Left lobe of liver (tissue), 2 donors: Measurements from ENCODE around the gene SCLT1. TPM values are rescaled to one million over a fixed set of nuclear protein-coding genes. Genes with fewer than 3 reads are reported as not detected.

Source experiments
- ATAC-seq: fragments of 200-7000 bp; cut with Tn5 transposase; one replicate; pipeline ENCODE4 v1.9.1; 2020; ENCODE audit warnings: mild to moderate bottlenecking, moderate library complexity
- DNase-seq: peaks from one replicate; pipeline ENCODE4 v3.0.0-alpha.2; 2020; ENCODE audit warnings: low spot score
- total RNA-seq: library from RNA; stranded (reverse); gene quantifications from one replicate; pipeline ENCODE4 v1.2.1, GENCODE V29; 2021
- donor health status: DM: no; HTN: no; CAD: no; lungs with moderate emphysema.
- donor health status: DM: no; HTN: yes; CAD: no.

The SCLT1 gene
- total RNA-seq, 1 donor from 2014 or later: 2.5 TPM

DNA sequence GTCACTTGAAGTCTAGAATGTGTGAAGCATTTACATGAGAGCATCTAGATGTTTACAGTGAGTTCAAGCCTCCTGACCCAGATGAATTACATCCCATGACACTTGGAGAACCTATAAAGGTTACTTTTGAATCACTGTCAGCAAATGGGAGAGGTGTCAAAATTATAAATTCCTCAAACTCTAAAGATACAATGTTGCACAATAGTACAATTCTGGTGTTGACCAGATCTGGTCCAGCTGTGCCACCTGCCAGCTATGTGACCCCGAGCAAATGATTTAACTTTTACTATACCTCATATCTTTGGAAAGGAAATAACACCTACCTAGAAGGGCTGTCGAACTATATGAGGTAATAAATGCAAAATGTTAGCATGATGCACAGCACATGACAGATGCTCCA is 214.1 kb downstream of the SCLT1 start:
- DNase-seq: no peak
- no peak for ATAC-seq

DNA sequence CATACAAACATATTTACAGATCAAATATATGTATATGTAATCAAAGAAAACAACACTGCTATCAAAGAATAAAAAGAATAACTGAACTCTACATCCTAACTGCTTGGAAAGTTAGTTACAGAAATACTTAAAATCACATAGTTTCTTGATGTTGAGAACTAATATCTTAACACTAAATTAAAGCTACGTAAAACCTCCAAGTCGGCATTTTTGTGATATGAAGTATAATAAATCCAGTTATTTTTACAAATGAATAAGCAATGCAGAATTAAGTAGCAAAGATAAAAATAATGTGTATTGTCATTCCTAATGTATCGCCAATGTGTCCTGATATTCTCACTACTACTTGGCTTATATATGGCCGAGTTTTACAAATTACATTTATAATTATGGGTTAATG is 215.4 kb downstream of the SCLT1 start:
- no peak for ATAC-seq
- DNase-seq: no peak

DNA sequence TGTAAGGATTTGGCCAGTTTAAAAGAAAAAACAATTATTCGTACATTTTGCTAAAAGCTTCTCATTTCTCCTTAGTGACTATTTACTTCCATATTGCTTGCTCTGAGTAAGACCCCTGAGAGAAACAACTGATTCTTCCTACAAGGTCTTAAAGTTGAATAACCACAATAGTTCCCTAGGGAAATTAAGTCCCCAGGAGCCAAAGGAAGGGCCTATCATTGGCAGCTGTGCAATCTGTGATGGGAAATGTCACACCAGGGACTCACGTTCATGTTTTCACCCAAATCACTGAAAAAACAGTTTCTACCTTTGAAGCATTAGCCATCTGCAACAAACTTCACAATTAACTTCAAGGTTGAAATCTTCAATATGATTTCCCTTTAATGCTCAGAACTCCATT is 217.1 kb downstream of the SCLT1 start:
- ATAC-seq: no peak
- no peak for DNase-seq

DNA sequence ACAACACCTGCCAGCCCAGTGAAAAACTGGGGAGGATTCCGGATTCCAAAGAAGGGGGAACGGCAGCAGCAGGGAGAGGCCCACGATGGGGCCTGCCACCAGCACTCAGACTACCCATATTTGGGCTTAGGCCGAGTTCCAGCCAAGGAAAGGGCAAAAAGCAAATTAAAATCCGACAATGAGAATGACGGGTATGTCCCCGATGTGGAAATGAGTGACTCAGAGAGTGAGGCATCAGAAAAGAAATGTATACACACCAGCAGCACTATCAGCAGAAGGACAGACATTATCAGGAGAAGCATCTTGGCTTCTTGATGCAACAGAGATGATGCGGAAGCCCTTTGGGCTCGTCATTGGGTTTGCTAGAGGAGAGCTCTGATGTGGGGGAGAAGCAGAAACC is 221.4 kb downstream of the SCLT1 start:
- DNase-seq: no peak
- no peak for ATAC-seq

DNA sequence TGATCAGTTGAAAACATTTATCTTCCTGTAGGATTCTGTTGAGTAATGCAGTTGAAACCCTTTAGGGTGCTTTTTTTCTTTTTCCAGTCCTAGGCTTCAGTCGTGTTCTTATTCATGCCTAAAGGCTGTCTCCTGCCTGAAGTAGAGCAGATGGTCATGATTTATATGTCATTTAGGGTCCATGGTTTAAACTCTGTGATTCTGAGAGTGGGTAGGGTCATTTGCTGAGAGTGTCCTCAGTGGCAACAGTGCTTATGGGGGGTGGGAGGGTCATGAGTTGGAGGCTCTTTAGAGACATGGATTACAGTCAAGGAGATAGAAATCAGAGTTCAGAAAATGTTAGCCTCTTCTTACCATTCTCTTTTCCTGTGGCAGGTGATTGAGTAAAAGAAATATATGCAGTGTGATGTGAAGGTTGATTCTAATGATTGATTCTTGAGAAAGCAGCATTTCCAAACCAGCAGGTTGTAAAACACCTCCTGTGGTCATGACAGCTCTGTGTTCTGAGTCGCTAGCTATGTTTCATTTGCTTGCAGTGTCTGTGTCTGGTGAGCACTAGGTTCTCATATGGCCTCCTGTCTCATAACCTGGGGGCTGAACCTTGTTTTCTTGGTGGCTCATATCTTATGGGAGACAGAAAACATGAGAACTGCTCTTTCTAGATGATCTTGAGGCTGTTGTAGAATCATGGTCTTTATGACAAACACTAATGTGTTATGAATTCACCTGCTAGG is 223.4 kb downstream of the SCLT1 start:
- ATAC-seq: no peak
- no peak for DNase-seq

DNA sequence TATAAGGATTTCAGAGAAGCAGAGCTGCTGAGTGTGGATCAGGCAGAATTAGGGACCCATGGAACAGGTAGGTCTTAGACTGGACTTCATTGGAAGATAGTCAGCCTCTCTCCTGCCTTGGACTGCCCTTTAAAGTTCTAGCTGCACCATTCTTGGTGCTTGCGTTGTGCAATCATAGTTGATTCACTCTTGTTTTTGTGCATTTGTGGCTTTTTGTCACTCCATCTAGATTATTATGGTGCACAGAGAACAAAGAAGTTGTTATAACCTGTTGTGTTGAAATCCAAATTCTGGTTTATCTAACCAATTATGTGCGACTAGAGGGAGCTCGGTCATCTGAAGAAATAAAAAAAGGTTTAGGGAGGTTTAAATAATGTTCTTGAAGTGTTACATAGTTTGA is 224.6 kb downstream of the SCLT1 start:
- no peak for DNase-seq
- no peak for ATAC-seq

DNA sequence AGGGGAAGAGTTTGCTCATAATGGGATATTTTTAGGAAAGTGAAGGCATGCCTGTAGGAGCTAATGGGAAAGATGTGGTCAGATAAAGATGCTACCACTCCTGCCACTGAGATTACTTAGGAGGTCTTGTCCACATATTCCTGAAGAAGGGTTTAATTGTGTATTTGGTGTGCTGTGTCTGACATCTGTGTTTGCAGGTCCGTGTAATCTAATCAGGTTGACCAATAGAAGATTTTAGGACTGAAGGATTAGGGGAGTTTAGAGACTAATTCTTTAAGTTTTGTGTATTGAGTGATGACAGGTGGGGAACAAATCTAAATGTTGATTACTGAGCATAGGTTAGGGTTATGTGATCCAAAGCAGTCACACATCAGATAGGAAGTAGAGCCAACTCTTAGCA is 226.6 kb downstream of the SCLT1 start:
- ATAC-seq (no peak), DNase-seq (no peak)

DNA sequence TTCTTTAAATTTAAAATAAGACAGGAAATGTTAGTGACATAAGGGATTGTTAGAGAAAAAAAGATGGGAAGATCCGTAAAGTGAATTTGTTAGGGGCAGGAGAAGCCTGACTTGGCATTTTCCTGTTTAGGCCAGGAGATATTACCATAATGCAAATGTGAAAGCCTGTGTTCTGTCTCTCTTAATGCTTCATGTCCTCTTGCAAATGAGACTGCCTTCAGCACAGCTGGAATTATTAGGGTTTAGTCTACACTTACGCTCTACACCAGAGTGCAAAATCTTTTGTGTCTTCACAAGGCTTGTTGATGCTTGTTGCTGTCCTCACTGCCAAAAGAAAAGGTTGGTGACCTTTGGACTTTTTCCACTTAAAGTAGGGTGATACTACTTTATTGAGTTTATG is 227.1 kb downstream of the SCLT1 start:
- ATAC-seq: no peak

DNA sequence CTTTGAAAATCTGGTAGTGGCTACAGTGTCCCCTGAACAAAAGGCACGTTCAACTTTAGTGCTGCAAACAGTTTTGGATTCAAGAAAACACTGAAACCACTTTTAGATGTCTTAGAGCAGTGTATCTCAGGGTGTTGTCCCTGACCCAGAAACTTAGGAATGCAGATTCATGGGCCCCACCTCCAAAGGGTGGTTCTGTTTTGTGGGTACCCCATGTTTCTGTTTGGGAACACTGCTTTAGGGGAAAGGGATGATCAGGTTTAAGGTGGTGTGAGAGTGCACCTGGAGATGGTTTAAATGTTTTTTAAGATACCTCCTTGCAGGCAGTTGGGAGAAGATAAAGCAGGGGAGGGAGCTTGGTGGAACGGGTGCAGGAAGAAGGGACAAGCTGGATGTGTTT is 228.2 kb downstream of the SCLT1 start:
- ATAC-seq (no peak), DNase-seq (no peak)

More for the DNA sequence above, 227.1 kb downstream of the SCLT1 start:
- no peak for DNase-seq

DNA sequence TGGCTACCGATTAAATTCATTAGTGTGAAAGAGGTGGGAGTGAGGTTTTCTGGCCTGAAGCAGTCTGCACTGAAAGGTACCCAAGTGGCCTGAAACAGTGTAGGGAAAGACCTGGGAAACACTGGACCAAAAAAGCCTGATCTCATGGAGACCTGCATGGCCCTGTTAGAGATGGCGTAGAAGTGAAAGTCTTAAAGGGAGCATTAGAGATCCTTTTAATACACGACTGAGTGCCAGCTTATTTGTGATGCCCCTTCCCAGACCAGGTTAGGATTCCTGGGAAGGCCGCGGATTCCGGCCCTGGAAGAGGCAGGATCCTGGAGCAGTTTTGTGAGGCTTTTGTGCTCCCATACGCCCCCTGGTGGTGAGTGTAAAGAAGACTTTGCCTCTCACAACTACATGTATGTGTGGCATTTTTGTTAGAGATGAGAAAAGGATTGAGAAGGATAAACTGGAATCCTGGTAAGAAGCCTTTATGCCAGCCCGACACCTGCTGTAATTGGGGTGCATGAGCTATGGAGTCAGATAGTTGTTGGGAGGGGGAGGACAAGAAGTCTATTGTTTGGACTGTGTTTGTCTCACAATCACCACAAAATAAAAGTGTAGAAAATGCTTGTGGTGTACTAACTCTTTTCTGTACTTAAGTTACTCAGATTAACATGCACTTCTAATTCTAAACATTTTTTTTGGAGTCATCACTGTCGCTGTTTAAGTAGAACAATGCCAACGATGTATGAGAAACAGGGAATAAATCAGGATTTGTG is 229.8 kb downstream of the SCLT1 start:
- DNase-seq: peak; percentile 80
- peak; percentile 96 for ATAC-seq

DNA sequence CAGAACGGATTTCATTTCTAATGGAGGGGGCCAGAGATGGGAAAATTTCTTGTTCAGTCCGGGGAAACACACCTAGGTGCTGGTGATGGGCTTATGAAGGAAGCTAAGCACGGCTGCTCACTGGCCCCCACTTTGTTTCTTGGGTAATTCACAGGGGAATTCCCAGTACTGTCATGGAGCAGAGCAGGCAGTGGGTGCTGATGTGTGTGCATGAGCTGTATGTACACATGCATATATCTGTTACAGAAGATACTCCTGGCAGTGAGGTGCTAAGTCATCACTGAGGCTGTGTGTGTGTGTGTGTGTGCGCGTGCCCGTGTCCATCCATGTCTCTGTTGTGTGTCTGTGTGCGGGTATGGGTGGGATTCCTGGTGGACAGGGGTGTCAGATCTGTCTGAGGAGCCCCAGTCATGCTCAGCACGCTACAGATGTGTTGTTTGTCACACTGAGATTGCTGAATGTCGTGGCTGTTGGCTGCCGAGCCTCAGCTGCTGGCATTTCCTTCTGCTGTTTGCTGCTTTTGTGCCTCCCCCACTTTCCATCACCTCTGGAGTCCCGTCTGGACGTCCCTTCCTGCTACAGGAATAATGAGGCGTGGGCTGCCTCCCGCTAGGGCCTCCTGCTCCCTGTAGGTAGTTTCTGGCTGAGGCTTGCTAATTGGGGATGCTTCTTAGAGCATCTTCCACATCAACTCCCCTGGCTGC is 230.6 kb downstream of the SCLT1 start:
- DNase-seq (no peak), ATAC-seq (peak; percentile 20)

DNA sequence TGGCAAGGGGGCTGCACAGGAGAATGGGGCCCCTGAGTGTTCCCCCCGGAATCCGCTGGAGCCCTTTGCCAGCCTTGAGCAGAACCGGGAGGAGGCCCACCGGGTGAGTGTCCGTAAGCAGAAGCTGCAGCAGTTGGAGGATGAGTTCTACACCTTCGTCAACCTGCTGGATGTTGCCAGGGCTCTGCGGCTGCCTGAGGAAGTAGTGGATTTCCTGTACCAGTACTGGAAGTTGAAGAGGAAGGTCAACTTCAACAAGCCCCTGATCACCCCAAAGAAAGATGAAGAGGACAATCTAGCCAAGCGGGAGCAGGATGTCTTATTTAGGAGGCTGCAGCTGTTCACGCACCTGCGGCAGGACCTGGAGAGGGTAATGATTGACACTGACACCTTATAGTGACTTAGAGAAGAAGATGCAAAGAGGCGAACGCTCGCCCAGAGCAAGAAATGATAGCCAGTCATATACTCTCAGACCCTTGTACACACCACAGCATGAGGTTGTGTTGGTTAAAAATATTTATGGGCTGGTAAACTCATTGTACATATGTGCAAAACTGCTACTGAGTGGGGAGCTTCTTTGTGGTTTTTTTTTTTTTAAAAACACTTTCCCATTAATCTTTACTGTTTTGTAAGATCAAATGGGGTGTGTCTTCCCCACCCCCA is 231.4 kb downstream of the SCLT1 start:
- no peak for DNase-seq
- ATAC-seq: no peak

DNA sequence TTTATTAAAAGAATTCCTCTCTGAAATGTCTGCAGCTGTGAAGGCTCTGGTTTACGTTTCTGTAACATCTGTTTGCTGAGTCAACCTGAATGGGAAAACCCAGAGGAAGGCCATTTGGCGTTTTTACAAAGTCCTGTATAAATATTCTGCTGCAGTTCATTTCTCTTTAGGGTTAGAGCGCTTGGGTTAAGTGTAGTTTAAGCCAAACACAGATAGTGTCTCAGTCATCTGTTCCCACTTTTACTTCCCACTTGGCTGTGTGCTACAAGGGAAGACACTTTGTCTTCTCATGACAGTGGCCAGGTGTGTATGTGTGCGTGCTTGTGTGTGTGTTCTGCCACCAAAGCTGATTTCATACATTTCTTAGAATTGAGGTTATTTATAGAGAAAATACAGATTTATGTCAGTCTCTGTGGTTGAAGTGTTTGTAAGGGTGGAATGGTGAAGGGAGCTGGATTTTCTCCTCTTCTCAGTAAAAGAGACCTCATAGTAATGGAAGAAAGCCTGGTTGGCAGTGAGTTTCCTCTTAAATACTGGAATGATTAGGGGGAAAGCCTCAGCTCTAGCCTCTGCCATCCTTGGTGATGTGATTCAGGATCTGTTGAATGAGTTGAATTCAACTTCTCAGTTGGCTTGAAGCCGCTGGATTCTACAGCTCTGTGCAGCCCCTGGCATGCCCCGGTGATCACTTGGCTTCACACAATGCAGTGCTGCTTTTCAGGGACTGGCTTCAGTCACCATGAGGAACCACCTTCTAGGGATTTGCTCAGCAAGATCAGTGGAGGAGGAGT is 233.3 kb downstream of the SCLT1 start:
- ATAC-seq: no peak
- no peak for DNase-seq

DNA sequence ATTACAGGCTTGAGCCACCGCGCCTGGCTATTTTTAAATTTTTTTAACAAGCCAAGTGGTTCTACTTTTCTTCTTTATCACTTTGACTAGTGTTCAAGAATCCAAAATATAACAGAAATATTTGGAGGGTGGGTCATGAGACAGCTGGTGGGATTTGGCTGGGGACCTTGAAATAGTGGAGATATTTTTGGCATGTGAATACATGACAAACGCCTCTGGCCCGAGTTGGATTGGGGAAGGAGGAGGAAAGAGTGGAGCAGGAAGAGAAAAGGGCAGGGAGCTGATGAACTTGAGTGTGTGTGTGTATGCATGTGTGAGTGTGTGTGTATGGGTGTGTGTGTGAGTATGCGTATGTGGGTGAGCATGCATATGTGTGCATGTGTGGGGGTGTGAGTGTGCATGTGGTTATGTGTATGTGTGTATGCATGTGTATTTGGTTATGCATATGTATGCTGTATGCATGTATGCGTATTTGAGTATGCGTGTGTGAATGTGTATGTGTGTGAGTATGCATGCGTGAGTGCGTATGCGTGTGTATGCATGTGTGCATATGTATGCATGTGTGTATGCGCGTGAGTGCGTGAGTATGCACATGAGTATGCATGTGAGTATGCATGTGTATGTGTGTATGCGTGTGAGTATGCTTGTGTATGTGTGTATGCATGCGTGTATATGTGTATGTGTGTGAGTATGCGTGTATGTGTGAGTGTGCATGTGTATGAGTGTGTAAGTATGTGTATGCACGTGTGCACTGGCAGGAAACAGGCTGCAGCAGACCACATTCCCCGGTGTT is 234.3 kb downstream of the SCLT1 start:
- no peak for ATAC-seq
- no peak for DNase-seq

DNA sequence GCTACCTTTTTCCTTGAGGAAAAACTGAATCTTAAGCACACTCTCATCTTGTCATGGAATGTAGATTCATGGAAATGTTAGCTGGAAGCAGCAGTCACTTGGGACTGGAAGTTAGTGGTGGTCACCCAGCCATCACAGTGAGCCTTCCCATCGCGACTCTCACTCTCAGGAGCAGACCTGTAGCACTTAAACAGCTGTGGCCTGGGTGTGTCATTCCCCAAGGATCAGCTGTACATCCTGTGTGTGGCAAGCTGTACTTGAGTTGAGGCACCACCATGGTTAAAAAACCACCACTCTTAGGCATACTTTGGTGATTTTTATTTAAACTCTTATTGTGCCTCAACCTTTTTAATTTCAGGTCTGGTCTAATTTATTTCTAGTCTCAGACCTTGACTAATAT is 237.1 kb downstream of the SCLT1 start:
- no peak for DNase-seq
- no peak for ATAC-seq

DNA sequence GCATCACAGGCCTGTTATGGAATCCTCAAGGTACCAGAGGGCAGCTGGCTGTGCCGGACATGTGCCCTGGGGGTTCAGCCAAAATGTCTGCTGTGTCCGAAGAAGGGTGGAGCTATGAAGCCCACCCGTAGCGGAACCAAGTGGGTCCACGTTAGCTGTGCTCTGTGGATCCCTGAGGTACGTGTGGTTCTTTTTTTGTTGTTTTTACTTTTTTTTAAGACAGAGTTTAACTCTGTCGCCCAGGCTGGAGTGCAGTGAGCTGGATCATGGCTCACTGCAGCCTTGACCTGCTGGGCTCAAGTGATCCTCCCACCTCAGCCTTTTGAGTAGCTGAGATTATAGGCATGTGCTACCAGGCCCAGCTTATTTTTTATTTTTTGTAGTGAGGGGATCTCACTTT is 237.7 kb downstream of the SCLT1 start:
- DNase-seq: no peak
- ATAC-seq: no peak

DNA sequence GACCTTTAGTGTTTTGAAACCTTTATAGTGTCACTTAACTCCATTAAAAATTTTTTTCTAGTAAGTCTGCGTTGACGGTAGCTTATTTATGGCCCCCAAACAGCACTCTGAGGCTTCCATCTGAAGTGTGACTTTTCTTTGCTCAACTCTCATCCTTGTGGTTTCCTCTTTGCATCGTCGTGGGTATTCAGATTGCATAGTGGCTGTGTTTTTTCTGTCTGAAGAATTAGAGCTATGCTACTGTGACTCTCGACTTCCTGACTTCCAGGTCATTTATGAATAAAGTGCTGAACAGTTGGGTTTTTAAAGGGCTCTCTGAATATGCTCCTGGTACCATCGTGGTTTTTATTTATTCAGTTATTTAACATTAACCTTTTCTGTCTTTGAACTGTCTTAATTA is 238.9 kb downstream of the SCLT1 start:
- DNase-seq (no peak), ATAC-seq (no peak)

DNA sequence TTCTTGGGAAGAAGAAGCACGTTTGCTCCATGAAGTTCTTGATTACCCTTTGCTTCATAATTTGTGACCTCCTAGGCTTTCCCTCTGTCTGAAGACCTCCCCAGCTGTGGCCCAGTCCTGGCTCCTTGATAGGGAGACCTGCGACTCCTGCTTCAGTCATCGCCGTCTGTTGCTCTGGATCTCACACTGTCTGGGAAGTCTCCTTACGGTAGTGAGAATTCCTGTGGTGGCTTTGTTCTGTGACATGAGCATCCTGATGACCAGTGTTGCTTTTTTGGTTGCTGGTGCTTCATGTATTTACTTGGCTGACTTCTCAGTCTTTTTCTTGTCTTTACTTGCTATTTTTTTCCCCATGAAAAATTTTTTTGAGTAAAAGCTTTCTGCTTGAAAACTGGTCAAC is 239.6 kb downstream of the SCLT1 start:
- DNase-seq: no peak
- no peak for ATAC-seq

DNA sequence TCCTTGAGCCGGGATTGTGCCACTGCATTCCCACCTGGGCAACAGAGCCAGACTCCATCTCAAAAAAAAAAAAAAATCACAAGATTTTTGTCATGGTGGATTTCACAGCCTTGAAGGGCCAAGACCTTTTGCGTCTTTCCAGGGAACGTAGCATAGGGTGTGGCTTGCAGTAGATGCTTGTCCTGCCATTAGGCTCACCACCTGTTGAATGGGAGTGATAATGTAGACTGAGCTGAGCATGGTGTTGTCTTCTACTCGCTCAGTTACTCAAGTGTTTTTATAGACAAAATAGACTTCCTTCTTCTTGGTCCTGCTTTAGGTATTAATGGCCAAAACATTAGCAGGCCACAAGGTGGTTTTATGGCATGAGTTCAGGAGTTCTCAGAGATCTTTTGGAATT is 243.1 kb downstream of the SCLT1 start:
- DNase-seq (no peak), ATAC-seq (no peak)

DNA sequence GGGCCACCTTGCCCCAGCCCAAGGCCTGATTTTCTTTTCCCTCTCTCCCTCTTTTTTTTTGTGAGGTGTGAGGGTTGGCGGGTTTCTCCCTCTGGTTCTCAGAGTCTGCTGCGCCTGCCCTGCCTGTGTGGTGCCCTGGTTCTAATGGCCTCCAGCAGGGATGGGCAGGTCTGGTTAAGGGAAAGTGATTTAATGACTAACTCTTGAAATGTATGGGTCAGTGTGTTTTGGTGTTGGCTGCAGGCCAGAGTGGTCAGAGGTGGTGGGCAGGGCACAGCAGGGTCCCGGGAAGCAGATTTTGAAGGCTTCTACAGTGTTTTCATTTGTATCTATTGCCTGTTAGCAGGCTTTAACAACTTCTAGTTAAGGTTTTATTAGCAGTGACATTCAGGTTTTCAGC is 244.9 kb downstream of the SCLT1 start:
- no peak for ATAC-seq

More for the DNA sequence above, 244.9 kb downstream of the SCLT1 start:
- no peak for DNase-seq
